Osteoblast (primary cell): ENCODE data around the gene SPINK14. TPM values are rescaled to one million over a fixed set of nuclear protein-coding genes. Genes with fewer than 3 reads are reported as not detected.

Experiments used
- small RNA-seq: library from RNA; depleted of rRNA; stranded (forward); fragments of <200 nt; gene quantifications from one replicate; pipeline ENCODE3, GENCODE V24; 2012
- total RNA-seq: library from RNA; depleted of rRNA; stranded (reverse); fragments of >200 nt; gene quantifications from 2 replicates; pipeline ENCODE4 v1.2.3, GENCODE V29; 2012

SPINK14 gene
- total RNA-seq, 1 donor: not detected

Small RNA genes within 50 kb of the gene (small RNA-seq; reads per million reads assigned to genes)
- not detected for gene HMGN1P16

Other genes starting within 250 kb of the SPINK14 start
- not detected in 2 replicates for gene SPINK5, start 104.6 kb upstream of the SPINK14 start, total RNA-seq
- not detected in 2 replicates for gene SPINK6, start 34.5 kb downstream of the SPINK14 start, total RNA-seq
- not detected in 2 replicates for gene MARCOL, start 70.0 kb downstream of the SPINK14 start, total RNA-seq
- not detected in 2 replicates for gene SPINK13, start 100.2 kb downstream of the SPINK14 start, total RNA-seq
- gene SPINK7, start 143.9 kb downstream of the SPINK14 start, total RNA-seq: not detected in 2 replicates
- gene SPINK9, start 167.0 kb downstream of the SPINK14 start, total RNA-seq: not detected in 2 replicates
- gene FBXO38, start 215.4 kb downstream of the SPINK14 start, total RNA-seq: 69.8 and 80.7 TPM in 2 replicates